Glutamatergic neuron (in vitro differentiated cells): ENCODE data around the gene PNPLA7. TPM values are rescaled to one million over a fixed set of nuclear protein-coding genes. Genes with fewer than 3 reads are reported as not detected.
"Not testable (repeated sequence)": the region's sequence is repeated elsewhere in the genome, so short reads cannot be mapped to it uniquely, and the experiment has no call there.

Experiments used
- DNase-seq: peaks from one replicate; pipeline ENCODE4 v3.0.0; 2022
- H3K27ac Mint-ChIP-seq: one replicate; pipeline ENCODE4 v1.8.0; 2020; ENCODE audit warnings: mild to moderate bottlenecking, mixed read lengths, inconsistent platforms; ENCODE audit not compliant: unreplicated experiment
- H3K27me3 Mint-ChIP-seq: one replicate; pipeline ENCODE4 v1.8.0; 2020; ENCODE audit warnings: mild to moderate bottlenecking, moderate library complexity, mixed read lengths, inconsistent platforms; ENCODE audit not compliant: unreplicated experiment
- H3K36me3 Mint-ChIP-seq: one replicate; pipeline ENCODE4 v1.8.0; 2020; ENCODE audit warnings: mild to moderate bottlenecking, mixed read lengths, inconsistent platforms; ENCODE audit not compliant: unreplicated experiment
- H3K4me1 Mint-ChIP-seq: one replicate; pipeline ENCODE4 v1.8.0; 2020; ENCODE audit warnings: mild to moderate bottlenecking, low read depth, mixed read lengths, inconsistent platforms; ENCODE audit not compliant: unreplicated experiment
- H3K4me3 Mint-ChIP-seq: one replicate; pipeline ENCODE4 v1.8.0; 2020; ENCODE audit warnings: mild to moderate bottlenecking, mixed read lengths, inconsistent platforms; ENCODE audit not compliant: unreplicated experiment
- H3K9me3 Mint-ChIP-seq: one replicate; pipeline ENCODE4 v1.8.0; 2020; ENCODE audit warnings: mild to moderate bottlenecking, moderate library complexity, mixed read lengths, inconsistent platforms; ENCODE audit not compliant: unreplicated experiment
- CTCF ChIP-seq: fragments of 200-600 bp; sonication (generic); IDR thresholded peaks from one replicate; pipeline ENCODE4 v1.5.0; 2021; ENCODE audit not compliant: partially characterized antibody, unreplicated experiment
- total RNA-seq: library from RNA; stranded (reverse); fragmentation: NEBNext Ultra II Directional; extraction: Animal tissue kit (Norgen Biotek cat#: 25700); gene quantifications from one replicate; pipeline ENCODE4 v1.2.1, GENCODE V29; 2021; ENCODE audit not compliant: unreplicated experiment

Gene PNPLA7
- total RNA-seq, 1 donor from 2014 or later: 6.7 TPM

GRCh38 chr9:137514691-137515337 is 35.4 kb downstream of the PNPLA7 start:
- DNase-seq: no peak
- no peaks in the 10 kb centered on the region for H3K4me1 Mint-ChIP-seq
- no peak overlapping the region for H3K4me3 Mint-ChIP-seq
- no peak for TF ChIP-seq CTCF
- peaks cover 8% of the 10 kb centered on the region for H3K9me3 Mint-ChIP-seq
- peaks cover 4% of the 10 kb centered on the region for H3K36me3 Mint-ChIP-seq
- no peak overlapping the region for H3K27ac Mint-ChIP-seq
- H3K27me3 Mint-ChIP-seq: no peaks in the 10 kb centered on the region

GRCh38 chr9:137513801-137514570 is 36.2 kb downstream of the PNPLA7 start:
- not testable (repeated sequence) for H3K27ac Mint-ChIP-seq, H3K9me3 Mint-ChIP-seq, H3K4me3 Mint-ChIP-seq, H3K27me3 Mint-ChIP-seq, H3K4me1 Mint-ChIP-seq, DNase-seq
- peaks cover 10% of the 10 kb centered on the region for H3K36me3 Mint-ChIP-seq

GRCh38 chr9:137513136-137513535 is 37.1 kb downstream of the PNPLA7 start:
- not testable (repeated sequence) for H3K4me3 Mint-ChIP-seq, H3K27ac Mint-ChIP-seq, H3K9me3 Mint-ChIP-seq, DNase-seq, H3K27me3 Mint-ChIP-seq, H3K4me1 Mint-ChIP-seq
- peaks cover 12% of the 10 kb centered on the region for H3K36me3 Mint-ChIP-seq

- TF ChIP-seq CTCF: no peak
- no peak for DNase-seq
- no peak overlapping the region for H3K4me3 Mint-ChIP-seq
- H3K27ac Mint-ChIP-seq: no peak overlapping the region
- no peaks in the 10 kb centered on the region for H3K4me1 Mint-ChIP-seq
- H3K9me3 Mint-ChIP-seq: peaks cover 10% of the 10 kb centered on the region
- H3K27me3 Mint-ChIP-seq: peaks cover 3% of the 10 kb centered on the region
- peaks cover 12% of the 10 kb centered on the region for H3K36me3 Mint-ChIP-seq
These were observed 38.3 kb downstream of the PNPLA7 start for GRCh38 chr9:137511758-137512463.

- DNase-seq, H3K9me3 Mint-ChIP-seq, H3K4me1 Mint-ChIP-seq, H3K27me3 Mint-ChIP-seq, H3K4me3 Mint-ChIP-seq, H3K27ac Mint-ChIP-seq: not testable (repeated sequence)
- peaks cover 18% of the 10 kb centered on the region for H3K36me3 Mint-ChIP-seq
These were observed 39.1 kb downstream of the PNPLA7 start for GRCh38 chr9:137511126-137511525.

- no peaks in the 10 kb centered on the region for H3K4me1 Mint-ChIP-seq
- H3K9me3 Mint-ChIP-seq: peaks cover 10% of the 10 kb centered on the region
- no peak for TF ChIP-seq CTCF
These were observed 41.0 kb downstream of the PNPLA7 start for GRCh38 chr9:137509198-137509597.

More at GRCh38 chr9:137509198-137509597, 41.0 kb downstream of the PNPLA7 start:
- H3K4me3 Mint-ChIP-seq: no peak overlapping the region
- no peak overlapping the region for H3K27ac Mint-ChIP-seq
- peaks cover 18% of the 10 kb centered on the region for H3K36me3 Mint-ChIP-seq
- peaks cover 3% of the 10 kb centered on the region for H3K27me3 Mint-ChIP-seq
- DNase-seq: no peak
